Skin epidermis (tissue), 12 donors: Measurements from ENCODE around the gene CTIF.
"Not testable (repeated sequence)": the region's sequence is repeated elsewhere in the genome, so short reads cannot be mapped to it uniquely, and the experiment has no call there.

Source experiments
- H3K27ac ChIP-seq, 21 experiments: fragments of 200-600 bp; sonication (generic) in 11 of 21; one replicate each; pipeline ENCODE4 v1.5.0; 2020; ENCODE audit warnings: mild to moderate bottlenecking in 3 of 21, inconsistent platforms in 2 of 21, moderate library complexity in 2 of 21
- H3K4me3 ChIP-seq, 7 experiments: fragments of 200-600 bp; sonication (generic) in 2 of 7; one replicate each; pipeline ENCODE4 v1.5.0; 2020; ENCODE audit warnings: inconsistent platforms in 2 of 7, mild to moderate bottlenecking in 2 of 7, moderate library complexity in 1 of 7

Gene CTIF

DNA sequence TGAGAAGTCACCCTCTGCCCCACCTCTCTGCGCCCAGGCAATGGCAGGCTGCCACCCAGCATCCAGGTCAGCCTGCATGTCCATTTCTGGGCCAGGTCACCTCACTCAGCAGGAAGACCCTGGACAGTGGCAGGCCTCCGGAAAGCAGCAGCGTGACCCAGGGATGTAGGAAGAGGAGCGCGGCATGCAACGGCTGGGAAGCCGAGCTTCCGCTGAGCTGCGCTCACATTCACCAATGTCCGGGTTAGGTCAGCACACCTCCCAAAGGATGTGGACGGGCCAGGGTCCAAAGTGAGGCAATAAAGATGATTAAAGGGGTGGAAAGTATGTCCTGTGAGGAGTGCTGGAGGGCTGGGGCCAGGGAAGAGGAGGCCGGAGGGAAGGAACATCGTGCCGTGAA lies 174.5 kb downstream of the CTIF start:
- Histone ChIP-seq H3K27ac (peak overlapping the region in 1 of 21 experiments; percentile 18), H3K4me3 (no peak overlapping the region)

GRCh38 chr18:48714873-48715272 lies 176.0 kb downstream of the CTIF start:
- Histone ChIP-seq H3K27ac (peak overlapping the region in 2 of 21 experiments; percentile 26 to 59), H3K4me3 (no peak overlapping the region)

GRCh38 chr18:48715711-48716361 lies 177.0 kb downstream of the CTIF start:
- H3K4me3 ChIP-seq, result no peak overlapping the region
- peak overlapping the region in 12 of 21 experiments; percentile 13 to 75 (median 36) for H3K27ac ChIP-seq

GRCh38 chr18:48717227-48717626 lies 178.4 kb downstream of the CTIF start:
- not testable (repeated sequence) for H3K4me3 ChIP-seq, H3K27ac ChIP-seq

DNA sequence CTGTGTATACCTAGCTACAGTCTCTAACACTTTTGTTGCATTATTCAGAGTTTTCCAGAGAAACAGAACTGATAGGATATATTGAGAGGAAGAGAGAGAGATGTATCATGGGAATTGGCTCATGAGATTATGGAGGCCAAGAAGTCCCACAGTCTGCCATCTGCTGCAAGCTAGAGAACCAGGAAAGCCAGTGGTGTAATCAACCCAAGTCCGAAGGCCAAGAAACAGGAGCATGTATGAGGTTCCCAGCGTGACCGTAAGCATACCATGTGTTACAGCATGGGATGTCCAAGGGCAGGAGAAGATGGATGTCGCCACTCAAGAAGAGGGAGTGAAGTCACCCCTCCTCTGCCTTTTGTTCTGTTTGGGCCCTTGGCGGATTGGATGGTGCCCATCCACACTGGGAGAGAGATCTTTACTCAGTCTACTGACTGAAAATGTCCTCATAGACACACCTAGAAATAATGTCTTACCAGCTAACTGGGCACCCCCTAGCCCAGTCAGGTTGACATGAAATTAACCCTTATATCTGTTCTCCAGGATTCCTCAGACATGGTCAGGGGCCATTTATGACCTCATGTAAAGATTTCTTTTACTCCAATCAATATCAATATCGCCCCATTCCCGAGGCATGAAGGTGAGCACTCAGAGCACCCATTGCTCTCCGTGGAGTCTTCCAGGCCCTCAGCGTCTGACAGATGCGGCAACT lies 179.6 kb downstream of the CTIF start:
- no peak overlapping the region for H3K4me3 ChIP-seq
- H3K27ac ChIP-seq, result no peak overlapping the region

DNA sequence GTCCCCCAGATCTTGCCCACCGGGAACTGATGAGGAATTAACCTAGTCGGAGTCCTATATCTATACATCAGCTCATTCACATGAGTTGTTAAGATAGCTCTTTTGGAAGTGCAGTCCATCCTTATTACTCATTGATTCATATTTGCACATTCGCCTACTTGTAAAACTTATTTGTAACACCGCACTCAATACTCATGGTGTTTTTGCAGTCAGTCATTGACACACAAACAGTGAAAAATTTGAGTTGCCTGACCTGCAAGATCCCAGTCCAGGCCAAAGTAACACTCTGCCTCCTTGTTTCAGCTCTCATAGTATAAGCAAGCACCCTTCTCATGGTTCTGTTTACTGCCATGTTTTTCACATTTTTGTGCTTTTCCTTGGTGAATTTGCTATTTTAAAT lies 180.6 kb downstream of the CTIF start:
- Histone ChIP-seq H3K27ac (no peak overlapping the region), H3K4me3 (no peak overlapping the region)

DNA sequence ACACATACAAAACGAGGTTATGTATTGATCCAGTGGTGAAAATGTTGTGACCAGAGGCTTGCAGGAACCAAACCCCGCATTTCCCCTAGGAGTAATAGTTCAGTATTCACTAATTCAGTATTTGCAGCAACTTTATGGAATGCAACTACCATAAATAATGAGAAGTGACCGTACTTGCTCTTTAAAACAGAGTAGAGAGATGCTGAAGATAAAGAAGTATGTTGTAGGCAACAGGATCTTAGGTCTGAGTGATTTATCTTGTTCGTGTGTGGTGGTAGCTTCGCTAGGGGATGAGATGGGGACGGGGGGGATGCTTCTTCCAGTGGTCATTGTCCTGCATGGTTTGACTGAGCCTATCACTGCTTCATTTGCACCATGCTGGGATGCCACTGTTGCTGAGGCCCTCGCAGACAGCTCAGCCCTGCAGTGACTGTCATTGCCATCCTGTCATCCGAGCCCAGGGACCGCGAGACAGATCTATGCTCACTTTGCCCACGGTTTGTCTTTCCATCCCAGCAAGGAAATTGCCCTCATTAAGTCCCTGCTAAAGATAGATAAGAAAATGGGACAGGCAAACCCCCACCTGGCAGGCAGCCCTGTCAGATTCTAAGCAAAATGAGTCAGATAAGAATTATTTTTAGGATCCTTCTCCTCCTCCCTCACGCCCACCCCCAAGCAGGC lies 181.3 kb downstream of the CTIF start:
- no peak overlapping the region for H3K4me3 ChIP-seq
- no peak overlapping the region for H3K27ac ChIP-seq

GRCh38 chr18:48720655-48721025 lies 181.8 kb downstream of the CTIF start:
- Histone ChIP-seq H3K4me3 (no peak overlapping the region), H3K27ac (no peak overlapping the region)

- Histone ChIP-seq H3K27ac (no peak overlapping the region), H3K4me3 (no peak overlapping the region)
Measured at GRCh38 chr18:48721312-48721711, 182.5 kb downstream of the CTIF start.

- H3K4me3 ChIP-seq, result no peak overlapping the region
- no peak overlapping the region for H3K27ac ChIP-seq
Measured at GRCh38 chr18:48723016-48723415, 184.2 kb downstream of the CTIF start.

GRCh38 chr18:48723837-48724236 lies 185.0 kb downstream of the CTIF start:
- Histone ChIP-seq H3K4me3 (no peak overlapping the region), H3K27ac (no peak overlapping the region)

DNA sequence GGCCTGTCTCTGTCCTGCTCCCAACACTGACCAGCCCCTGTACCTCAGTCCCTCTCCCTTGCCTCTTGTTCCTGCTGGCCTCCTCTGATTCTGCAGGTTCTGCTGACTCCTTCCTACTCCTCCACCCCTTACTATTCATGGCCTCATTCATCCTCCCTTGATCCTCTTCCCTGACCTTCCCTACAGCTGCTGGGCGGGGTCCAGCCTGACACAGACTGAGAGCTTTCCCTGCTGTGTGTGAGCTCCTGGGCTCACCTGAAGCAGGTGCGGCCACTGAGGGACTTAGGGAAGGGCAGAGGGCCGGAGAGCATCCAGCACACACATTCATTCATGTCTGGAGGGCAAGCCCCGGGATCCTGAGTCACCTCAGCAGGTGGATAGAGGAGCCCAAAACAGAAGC lies 185.6 kb downstream of the CTIF start:
- no peak overlapping the region for H3K27ac ChIP-seq
- no peak overlapping the region for H3K4me3 ChIP-seq

GRCh38 chr18:48724939-48725338 lies 186.1 kb downstream of the CTIF start:
- Histone ChIP-seq H3K27ac (no peak overlapping the region), H3K4me3 (no peak overlapping the region)

DNA sequence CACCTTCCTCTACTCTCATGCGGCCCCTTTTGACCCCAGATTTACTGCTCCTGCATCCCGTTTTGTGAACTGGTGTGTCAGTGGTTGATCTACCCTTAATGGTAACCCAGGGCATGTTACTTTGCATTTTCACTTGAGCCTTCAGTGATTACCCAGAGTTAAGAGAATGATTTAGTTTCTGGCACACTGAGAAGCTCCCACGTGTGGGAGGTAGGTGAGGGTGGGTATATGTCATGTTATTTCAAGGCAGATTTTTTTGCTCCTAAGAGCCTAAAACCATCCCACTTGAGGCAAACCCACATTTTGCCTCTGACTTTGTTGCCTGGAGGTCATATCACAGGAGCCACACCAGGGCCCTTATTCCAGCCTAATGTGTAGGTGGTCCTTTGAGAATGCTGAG lies 186.7 kb downstream of the CTIF start:
- Histone ChIP-seq H3K4me3 (no peak overlapping the region), H3K27ac (peak overlapping the region in 1 of 21 experiments; percentile 43)

DNA sequence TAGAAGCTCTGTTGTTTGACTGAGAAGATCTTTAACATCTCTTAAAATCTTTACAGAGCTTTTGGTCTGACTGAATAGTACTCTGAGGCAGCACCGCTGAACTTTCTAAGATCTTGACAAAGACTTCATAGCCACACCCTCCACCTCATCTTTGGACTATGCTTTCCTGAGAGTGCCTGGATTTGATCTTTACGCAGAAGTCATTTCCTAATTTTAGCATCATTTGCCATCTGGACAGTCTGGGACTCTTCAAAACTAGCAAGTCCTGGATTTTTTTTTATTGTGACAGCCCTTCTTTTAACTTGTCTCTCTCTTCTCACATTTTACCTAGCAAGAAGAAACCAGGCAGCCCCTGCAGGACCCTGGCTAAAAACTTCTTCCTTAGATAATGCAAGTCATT lies 188.8 kb downstream of the CTIF start:
- Histone ChIP-seq H3K27ac (peak overlapping the region in 6 of 21 experiments; percentile 8 to 73 (median 34)), H3K4me3 (no peak overlapping the region)

DNA sequence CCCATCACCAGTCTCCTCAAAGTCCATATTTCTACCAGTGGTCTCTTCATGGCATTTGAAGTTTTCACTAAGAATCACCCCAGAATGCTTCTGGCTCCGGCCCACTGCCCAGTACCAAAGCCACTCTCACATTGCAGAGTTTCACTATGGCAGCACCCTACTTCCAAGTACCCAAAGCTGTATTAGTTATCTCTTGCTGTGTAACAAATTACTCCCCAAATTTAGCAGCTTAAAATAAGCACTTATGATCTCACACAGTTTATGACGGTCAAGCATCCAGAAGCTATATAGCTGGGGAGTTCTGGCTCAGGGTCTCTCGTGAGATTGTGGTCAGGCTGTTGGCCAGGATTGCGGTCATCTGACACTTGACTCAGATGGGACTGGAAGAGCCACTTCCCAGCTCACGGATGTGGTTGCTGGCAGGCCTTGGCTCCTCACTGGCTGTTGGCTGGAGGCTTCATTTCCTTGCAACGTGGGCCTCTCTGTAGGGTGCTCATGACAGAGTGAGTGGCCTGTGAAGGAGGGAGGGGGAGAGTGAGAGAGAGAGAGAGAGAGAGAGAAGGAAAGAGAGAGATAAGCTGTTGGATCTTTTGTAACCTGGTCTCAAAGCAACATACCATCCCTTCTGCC lies 189.5 kb downstream of the CTIF start:
- H3K27ac ChIP-seq, result peak overlapping the region in 6 of 21 experiments; percentile 10 to 66 (median 36)

GRCh38 chr18:48729404-48729803 lies 190.6 kb downstream of the CTIF start:
- no peak overlapping the region for H3K4me3 ChIP-seq
- peak overlapping the region in 1 of 21 experiments; percentile 10 for H3K27ac ChIP-seq

More for the DNA sequence above, 189.5 kb downstream of the CTIF start:
- H3K4me3 ChIP-seq, result no peak overlapping the region

GRCh38 chr18:48730010-48730409 lies 191.2 kb downstream of the CTIF start:
- no peak overlapping the region for H3K4me3 ChIP-seq
- H3K27ac ChIP-seq, result peak overlapping the region in 1 of 21 experiments; percentile 21

GRCh38 chr18:48732767-48733424 lies 194.1 kb downstream of the CTIF start:
- Histone ChIP-seq H3K4me3 (no peak overlapping the region), H3K27ac (no peak overlapping the region)
